Natural killer cell (primary cell): ENCODE measurements around the gene FAM133A. TPM values are rescaled to one million over a fixed set of nuclear protein-coding genes. Genes with fewer than 3 reads are reported as not detected.

Experiments
- ATAC-seq, 3 donors: fragments of 150-1000 bp in 2 of 3; fragments of 200-7000 bp in 1 of 3; cut with Tn5 transposase; 1 replicate in 1 of 3; 2 replicates in 2 of 3; pipeline ENCODE4 v1.10.0; 2021; ENCODE audit warnings: mild to moderate bottlenecking in 2 of 3, moderate library complexity in 2 of 3
- DNase-seq, 2 donors: peaks; one replicate each; pipeline versions ENCODE4 v3.0.0 to v3.0.0-alpha.2; 2013 to 2021; ENCODE audit warnings: mixed read lengths in 1 of 2
- H3K27ac ChIP-seq: one replicate; pipeline ENCODE4 v1.5.1; 2013; ENCODE audit warnings: mild to moderate bottlenecking, low read length
- H3K27me3 ChIP-seq: one replicate; pipeline ENCODE4 v1.6.1; 2013; ENCODE audit warnings: low read length; ENCODE audit not compliant: control insufficient read depth, insufficient read depth
- H3K36me3 ChIP-seq: one replicate; pipeline ENCODE4 v1.6.1; 2013; ENCODE audit warnings: low read length; ENCODE audit not compliant: control insufficient read depth, insufficient read depth
- H3K4me1 ChIP-seq: one replicate; pipeline ENCODE4 v1.6.1; 2013; ENCODE audit warnings: low read length; ENCODE audit not compliant: control insufficient read depth, insufficient read depth
- H3K4me3 ChIP-seq: one replicate; pipeline ENCODE4 v1.5.1; 2013; ENCODE audit warnings: low read length
- H3K9me3 ChIP-seq: one replicate; pipeline ENCODE4 v1.6.1; 2013; ENCODE audit warnings: low read length; ENCODE audit not compliant: control insufficient read depth, insufficient read depth
- H3K27ac Mint-ChIP-seq, 2 donors: one replicate each; pipeline ENCODE4 v1.8.0; 2022; ENCODE audit warnings: mild to moderate bottlenecking in 2 of 2, mixed read lengths in 2 of 2, moderate library complexity in 1 of 2
- H3K27me3 Mint-ChIP-seq, 2 donors: one replicate each; pipeline ENCODE4 v1.8.0; 2022; ENCODE audit warnings: low read depth in 2 of 2, mixed read lengths in 2 of 2
- H3K36me3 Mint-ChIP-seq: one replicate; pipeline ENCODE4 v1.8.0; 2022; ENCODE audit warnings: mixed read lengths
- H3K4me1 Mint-ChIP-seq, 2 donors: one replicate each; pipeline ENCODE4 v1.8.0; 2022; ENCODE audit warnings: mixed read lengths in 2 of 2
- H3K4me3 Mint-ChIP-seq: one replicate; pipeline ENCODE4 v1.8.0; 2022; ENCODE audit warnings: mild to moderate bottlenecking, moderate library complexity, mixed read lengths
- H3K9me3 Mint-ChIP-seq, 2 donors: one replicate each; pipeline ENCODE4 v1.8.0; 2022; ENCODE audit warnings: mixed read lengths in 2 of 2
- CTCF ChIP-seq: fragments of 200-600 bp; IDR thresholded peaks from one replicate; pipeline ENCODE4 v1.8.0; 2022; ENCODE audit warnings: antibody characterized with exemption
- WGBS: methylation state at CpG from one replicate; pipeline ENCODE4 v1.1.7; 2013; ENCODE audit warnings: missing lambda C conversion rate; ENCODE audit not compliant: insufficient coverage; 5-methylcytosine and 5-hydroxymethylcytosine counted together
- intact Hi-C: fragments of 100-400 bp; cut with micrococcal nuclease; formaldehyde crosslinking; loops from one replicate; pipeline ENCODE4 v1.14.2; 2022
- total RNA-seq, 4 donors: library from RNA; stranded (reverse); fragments of 120-200 nt in 1 of 4; gene quantifications; one replicate each; pipeline versions ENCODE4 v1.2.3 to v1.2.4, GENCODE V29; 2013 to 2022

FAM133A gene
- total RNA-seq: not detected
- not detected for total RNA-seq (2013)

GRCh38 chrX:93673869-93674271 lies at the start of gene FAM133A:
FAM133A (plus strand) TSS chrX:93674206; CDS start chrX:93709420, 35,214 bp downstream.
- peak in 2 of 3 donors; percentile 6 to 12 for ATAC-seq

GRCh38 chrX:93637591-93637990 lies 36.4 kb upstream of the FAM133A start:
- intact Hi-C loops: no loop called here
- Mint-ChIP-seq H3K27me3 (no peaks in the 10 kb centered on the region), H3K9me3 (peaks cover 0 to 5% of the 10 kb centered on the region in 2 donors), H3K4me3 (no peak overlapping the region), H3K27ac (no peak overlapping the region), H3K36me3 (no peaks in the 10 kb centered on the region), H3K4me1 (no peaks in the 10 kb centered on the region)
- H3K36me3 ChIP-seq: no peaks in the 10 kb centered on the region
- WGBS: 95% methylated on average over 2 of the region's 2 CpGs
- H3K4me1 ChIP-seq: no peaks in the 10 kb centered on the region
- no peak overlapping the region for H3K4me3 ChIP-seq
- no peak for DNase-seq
- no peak for ATAC-seq
- no peaks in the 10 kb centered on the region for H3K27me3 ChIP-seq
- H3K9me3 ChIP-seq: no peaks in the 10 kb centered on the region
- H3K27ac ChIP-seq: no peak overlapping the region
- TF ChIP-seq CTCF: no peak

More at GRCh38 chrX:93673869-93674271, at the start of gene FAM133A:
- intact Hi-C loops: no loop called here
- no peaks in the 10 kb centered on the region for H3K36me3 ChIP-seq
- peak within 1 kb of the TSS; percentile 77 to 87 for H3K27ac Mint-ChIP-seq
- peak within 1 kb of the TSS; percentile 29 for H3K27ac ChIP-seq
- H3K9me3 Mint-ChIP-seq: no peaks in the 10 kb centered on the region
- no peak for TF ChIP-seq CTCF
- 0% methylated on average over 3 of the region's 11 CpGs for WGBS
- H3K4me3 ChIP-seq: peak within 1 kb of the TSS; percentile 54
- H3K4me1 ChIP-seq: peaks cover 8% of the 10 kb centered on the region
- peak within 1 kb of the TSS; percentile 90 for H3K4me3 Mint-ChIP-seq
- no peaks in the 10 kb centered on the region for H3K9me3 ChIP-seq
- peaks cover 13 to 16% of the 10 kb centered on the region in 2 donors for H3K4me1 Mint-ChIP-seq
- no peaks in the 10 kb centered on the region for H3K27me3 ChIP-seq
- peaks cover 0 to 16% of the 10 kb centered on the region in 2 donors for H3K27me3 Mint-ChIP-seq
- no peaks in the 10 kb centered on the region for H3K36me3 Mint-ChIP-seq
- DNase-seq: no peak

- no peak overlapping the region for H3K27ac ChIP-seq
- no peaks in the 10 kb centered on the region for H3K27me3 ChIP-seq
- no peaks in the 10 kb centered on the region for H3K4me1 ChIP-seq
- Mint-ChIP-seq H3K36me3 (no peaks in the 10 kb centered on the region), H3K27ac (no peak overlapping the region), H3K27me3 (no peaks in the 10 kb centered on the region), H3K9me3 (peaks cover 3 to 4% of the 10 kb centered on the region in 2 donors), H3K4me3 (no peak overlapping the region), H3K4me1 (no peaks in the 10 kb centered on the region)
- no peak for TF ChIP-seq CTCF
- no peak for DNase-seq
- intact Hi-C loops: no loop called here
- WGBS: 81% methylated on average over 1 of the region's 1 CpG
- H3K36me3 ChIP-seq: no peaks in the 10 kb centered on the region
- no peak overlapping the region for H3K4me3 ChIP-seq
- no peak for ATAC-seq
- H3K9me3 ChIP-seq: no peaks in the 10 kb centered on the region
Observed at GRCh38 chrX:93649381-93649780, 24.6 kb upstream of the FAM133A start.

GRCh38 chrX:93660575-93660974 lies 13.4 kb upstream of the FAM133A start:
- no peak overlapping the region for H3K27ac ChIP-seq
- H3K36me3 ChIP-seq: no peaks in the 10 kb centered on the region
- no peaks in the 10 kb centered on the region for H3K9me3 ChIP-seq
- Mint-ChIP-seq H3K9me3 (peaks cover 2% of the 10 kb centered on the region in 2 donors), H3K27me3 (no peaks in the 10 kb centered on the region), H3K4me3 (no peak overlapping the region), H3K27ac (no peak overlapping the region), H3K4me1 (no peaks in the 10 kb centered on the region), H3K36me3 (no peaks in the 10 kb centered on the region)
- ATAC-seq (no peak), DNase-seq (no peak)
- intact Hi-C loops: no loop called here
- no peaks in the 10 kb centered on the region for H3K4me1 ChIP-seq
- no peak for TF ChIP-seq CTCF
- H3K27me3 ChIP-seq: no peaks in the 10 kb centered on the region
- no peak overlapping the region for H3K4me3 ChIP-seq
- 95% methylated on average over 7 of the region's 7 CpGs for WGBS
